H54 (cell line): Measurements from ENCODE around the gene NEK6.

ENCODE experiments used
- DNase-seq: peaks from one replicate; pipeline ENCODE4 v3.0.0; 2011; ENCODE audit warnings: low spot score, mixed read lengths; ENCODE audit not compliant: insufficient read length
- FAIRE-seq: peaks from 3 replicates; lab custom pipeline; 2011; peaks lifted over from hg19 to GRCh38; lab: Jason Lieb, UNC
- POLR2A ChIP-seq: IDR thresholded peaks from 2 replicates; pipeline ENCODE4 v1.6.1; 2011; ENCODE audit warnings: low read depth, mild to moderate bottlenecking, low read length

NEK6 gene

GRCh38 chr9:124284940-124285441 lies 27.2 kb downstream of the NEK6 start:
- TF ChIP-seq POLR2A, result no peak
- DNase-seq, result no peak
- FAIRE-seq, result no peak

GRCh38 chr9:124285490-124285889 lies 27.7 kb downstream of the NEK6 start:
- DNase-seq, result no peak
- no peak for FAIRE-seq
- no peak for TF ChIP-seq POLR2A

- TF ChIP-seq POLR2A, result no peak
- peak; percentile 91 for DNase-seq
Observed at GRCh38 chr9:124285903-124286291, 28.1 kb downstream of the NEK6 start.

GRCh38 chr9:124286292-124286931 lies 28.7 kb downstream of the NEK6 start:
- FAIRE-seq (peak; percentile 83), DNase-seq (peak; percentile 95)
- no peak for TF ChIP-seq POLR2A

More at GRCh38 chr9:124285903-124286291, 28.1 kb downstream of the NEK6 start:
- FAIRE-seq, result peak; percentile 60

- DNase-seq (no peak), FAIRE-seq (no peak)
- no peak for TF ChIP-seq POLR2A
Observed at GRCh38 chr9:124290053-124290591, 32.4 kb downstream of the NEK6 start.

GRCh38 chr9:124290743-124291554 lies 33.2 kb downstream of the NEK6 start:
- FAIRE-seq (no peak), DNase-seq (no peak)
- no peak for TF ChIP-seq POLR2A

- DNase-seq (no peak), FAIRE-seq (no peak)
- no peak for TF ChIP-seq POLR2A
Observed at GRCh38 chr9:124291801-124292396, 34.1 kb downstream of the NEK6 start.

- DNase-seq (no peak), FAIRE-seq (no peak)
- no peak for TF ChIP-seq POLR2A
Observed at GRCh38 chr9:124292696-124293593, 35.2 kb downstream of the NEK6 start.

GRCh38 chr9:124293718-124294506 lies 36.2 kb downstream of the NEK6 start:
- no peak for DNase-seq
- no peak for FAIRE-seq
- no peak for TF ChIP-seq POLR2A

- DNase-seq, result no peak
- TF ChIP-seq POLR2A, result no peak
- FAIRE-seq, result no peak
Observed at GRCh38 chr9:124295159-124295794, 37.5 kb downstream of the NEK6 start.

GRCh38 chr9:124296094-124296493 lies 38.3 kb downstream of the NEK6 start:
- TF ChIP-seq POLR2A, result no peak
- FAIRE-seq, result no peak
- no peak for DNase-seq
